ENCODE results near the gene SPRR2F.

Gene SPRR2F

GRCh38 chr1:153113416-153113815 lies at the start of gene SPRR2F:
SPRR2F (minus strand) TSS chr1:153113516; CDS start chr1:153112733, 783 bp downstream.
- TF ChIP-seq CTCF (IDR thresholded peaks at IDR 0.05; ENCODE audit: low read depth, low read length), result no peak
- H3K4me3 ChIP-seq (ENCODE audit: low read depth, low read length), result no peak within 1 kb of the TSS

- H3K4me3 ChIP-seq (ENCODE audit: low read depth, low read length), result no peak overlapping the region
- no peak for TF ChIP-seq CTCF (IDR thresholded peaks at IDR 0.05; ENCODE audit: low read depth, low read length)
These were observed 42.2 kb upstream of the SPRR2F start for GRCh38 chr1:153155541-153155940.

GRCh38 chr1:153152481-153152880 lies 39.2 kb upstream of the SPRR2F start:
- H3K4me3 ChIP-seq (ENCODE audit: low read depth, low read length), result no peak overlapping the region
- no peak for TF ChIP-seq CTCF (IDR thresholded peaks at IDR 0.05; ENCODE audit: low read depth, low read length)

- no peak for TF ChIP-seq CTCF (IDR thresholded peaks at IDR 0.05; ENCODE audit: low read depth, low read length)
- H3K4me3 ChIP-seq (ENCODE audit: low read depth, low read length), result no peak within 1 kb of the TSS
These were observed 37.5 kb upstream of the SPRR2F start, which contains the start of gene SPRR2G for GRCh38 chr1:153150846-153151245. SPRR2G (minus strand) TSS chr1:153150890; CDS start chr1:153150110, 780 bp downstream.

GRCh38 chr1:153141377-153141776 lies 28.1 kb upstream of the SPRR2F start:
- TF ChIP-seq CTCF (IDR thresholded peaks at IDR 0.05; ENCODE audit: low read depth, low read length), result no peak
- no peak overlapping the region for H3K4me3 ChIP-seq (ENCODE audit: low read depth, low read length)

- no peak overlapping the region for H3K4me3 ChIP-seq (ENCODE audit: low read depth, low read length)
- TF ChIP-seq CTCF (IDR thresholded peaks at IDR 0.05; ENCODE audit: low read depth, low read length), result no peak
These were observed 27.2 kb upstream of the SPRR2F start for GRCh38 chr1:153140484-153140883.

- no peak for TF ChIP-seq CTCF (IDR thresholded peaks at IDR 0.05; ENCODE audit: low read depth, low read length)
- no peak overlapping the region for H3K4me3 ChIP-seq (ENCODE audit: low read depth, low read length)
These were observed 20.4 kb upstream of the SPRR2F start for GRCh38 chr1:153133743-153134142.
